GM23338 (cell line): Measurements from ENCODE around the gene LTBP2.

Experiments used
- CTCF ChIP-seq, 2 experiments: fragments of 200-600 bp in 1 of 2; sonication (generic) in 1 of 2; conservative IDR thresholded peaks; 2 replicates each; pipeline versions ENCODE4 v1.5.1 to v1.6.1; 2016 to 2017; ENCODE audit warnings: antibody characterized with exemption in 2 of 2, low read depth in 2 of 2, mild to moderate bottlenecking in 2 of 2, moderate library complexity in 1 of 2
- JUNB ChIP-seq: IDR thresholded peaks from one replicate; pipeline ENCODE4 v1.6.1; 2016; ENCODE audit warnings: antibody characterized with exemption; ENCODE audit not compliant: unreplicated experiment
- ZNF331 ChIP-seq: fragments of 250-450 bp; sonication (Bioruptor Pico); IDR thresholded peaks from 2 replicates; pipeline ENCODE4 v1.5.0; 2020; ENCODE audit warnings: low read depth, mild to moderate bottlenecking, moderate library complexity
- TF ChIP-seq, protein P1 (sequence below): IDR thresholded peaks from one replicate; pipeline ENCODE4 v1.6.1; 2018; ENCODE audit warnings: antibody characterized with exemption; ENCODE audit not compliant: unreplicated experiment

DNA sequence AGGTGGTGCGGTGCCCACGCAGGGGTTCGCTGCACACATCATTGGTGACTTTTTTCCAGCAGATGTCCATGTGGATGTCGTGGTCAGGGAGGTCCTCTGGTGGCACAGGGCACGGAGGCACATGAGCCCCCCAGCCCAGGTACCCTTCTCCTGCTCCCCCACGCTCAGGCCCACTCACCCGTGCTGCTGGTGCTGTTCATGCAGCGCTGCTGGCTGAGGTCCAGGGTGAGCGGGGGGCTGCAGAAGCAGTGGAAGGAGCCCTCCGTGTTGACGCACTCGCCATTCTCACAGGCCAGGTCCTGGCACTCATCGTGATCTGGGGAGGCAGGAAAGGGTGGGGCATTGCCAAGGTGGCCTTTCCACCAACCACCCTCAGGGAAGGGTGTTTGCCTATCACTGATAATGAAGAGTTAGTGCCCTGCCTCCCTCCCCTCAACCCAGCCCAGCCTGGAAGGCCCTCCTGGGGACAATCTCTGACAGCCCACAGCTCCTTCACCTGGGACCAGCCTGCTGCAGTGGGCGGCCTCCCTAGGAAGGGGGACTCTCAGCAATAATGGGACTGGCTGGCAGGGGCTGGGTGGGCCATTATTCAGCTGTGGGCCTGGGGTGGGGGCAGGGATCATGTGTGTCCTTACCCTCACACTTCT, 108.6 kb downstream of the LTBP2 start:
- TF ChIP-seq JUNB (no peak), CTCF (conservative IDR thresholded peaks at IDR 0.05; ENCODE audit: low read depth in 2 of 2) (no peak), ZNF331 (no peak)
- TF ChIP-seq, protein P1, sequence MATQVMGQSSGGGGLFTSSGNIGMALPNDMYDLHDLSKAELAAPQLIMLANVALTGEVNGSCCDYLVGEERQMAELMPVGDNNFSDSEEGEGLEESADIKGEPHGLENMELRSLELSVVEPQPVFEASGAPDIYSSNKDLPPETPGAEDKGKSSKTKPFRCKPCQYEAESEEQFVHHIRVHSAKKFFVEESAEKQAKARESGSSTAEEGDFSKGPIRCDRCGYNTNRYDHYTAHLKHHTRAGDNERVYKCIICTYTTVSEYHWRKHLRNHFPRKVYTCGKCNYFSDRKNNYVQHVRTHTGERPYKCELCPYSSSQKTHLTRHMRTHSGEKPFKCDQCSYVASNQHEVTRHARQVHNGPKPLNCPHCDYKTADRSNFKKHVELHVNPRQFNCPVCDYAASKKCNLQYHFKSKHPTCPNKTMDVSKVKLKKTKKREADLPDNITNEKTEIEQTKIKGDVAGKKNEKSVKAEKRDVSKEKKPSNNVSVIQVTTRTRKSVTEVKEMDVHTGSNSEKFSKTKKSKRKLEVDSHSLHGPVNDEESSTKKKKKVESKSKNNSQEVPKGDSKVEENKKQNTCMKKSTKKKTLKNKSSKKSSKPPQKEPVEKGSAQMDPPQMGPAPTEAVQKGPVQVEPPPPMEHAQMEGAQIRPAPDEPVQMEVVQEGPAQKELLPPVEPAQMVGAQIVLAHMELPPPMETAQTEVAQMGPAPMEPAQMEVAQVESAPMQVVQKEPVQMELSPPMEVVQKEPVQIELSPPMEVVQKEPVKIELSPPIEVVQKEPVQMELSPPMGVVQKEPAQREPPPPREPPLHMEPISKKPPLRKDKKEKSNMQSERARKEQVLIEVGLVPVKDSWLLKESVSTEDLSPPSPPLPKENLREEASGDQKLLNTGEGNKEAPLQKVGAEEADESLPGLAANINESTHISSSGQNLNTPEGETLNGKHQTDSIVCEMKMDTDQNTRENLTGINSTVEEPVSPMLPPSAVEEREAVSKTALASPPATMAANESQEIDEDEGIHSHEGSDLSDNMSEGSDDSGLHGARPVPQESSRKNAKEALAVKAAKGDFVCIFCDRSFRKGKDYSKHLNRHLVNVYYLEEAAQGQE = no peak
